ENCODE measurements around the gene SLC22A8. TPM values are rescaled to one million over a fixed set of nuclear protein-coding genes. Genes with fewer than 3 reads are reported as not detected.

The SLC22A8 gene
- total and polyA plus RNA-seq, 2 of the 4 experiments (the other 2 are of a cell fraction) = not detected

DNA sequence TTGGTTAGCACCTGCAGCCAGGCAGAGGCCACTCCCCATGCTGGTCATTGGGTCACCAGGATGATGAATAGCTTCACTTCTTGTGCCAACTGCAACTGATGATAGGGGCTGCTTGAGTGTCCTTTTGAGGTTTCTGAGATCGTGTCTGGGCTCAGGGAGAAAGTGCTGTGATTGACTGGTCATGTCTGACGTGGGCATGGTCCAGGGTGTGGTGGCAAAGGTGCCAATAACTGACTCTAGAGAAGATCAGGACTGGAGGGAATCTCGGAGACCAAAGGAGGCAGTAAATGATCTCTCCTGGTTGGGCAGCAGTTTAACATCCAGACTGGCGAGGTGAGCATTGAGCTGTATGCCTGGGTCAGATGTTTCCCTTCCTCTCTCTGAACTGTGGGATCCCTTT is 20.9 kb downstream of the SLC22A8 start:
- H2BK5ac ChIP-seq (ENCODE audit: low read depth, low read length, poor library complexity, severe bottlenecking) = no peak overlapping the region
- no peak overlapping the region for H2BK120ac ChIP-seq (ENCODE audit: low read depth, low read length)
- ChIA-PET POLR2A (ENCODE audit: unreplicated experiment) (no interaction called here), CTCF (no interaction called here)
- no peak overlapping the region for H3K14ac ChIP-seq (replicated peaks; ENCODE audit: low read depth, low read length)
- no peaks in the 10 kb centered on the region for H3K9me1 ChIP-seq (ENCODE audit: insufficient read depth, low read length)
- no peak overlapping the region for H3K9ac ChIP-seq (ENCODE audit: low read depth, low read length)
- H4K8ac ChIP-seq (ENCODE audit: low read depth in 2 of 2, low read length in 2 of 2) = no peak overlapping the region
- no peak overlapping the region for H3K27ac ChIP-seq (ENCODE audit: insufficient read depth, low read length)
- TF ChIP-seq RAD21 (IDR thresholded peaks at IDR 0.05; ENCODE audit: low read length) (no peak), SMC3 (IDR thresholded peaks at IDR 0.05; ENCODE audit: low read depth, low read length) (no peak), MAZ (IDR thresholded peaks at IDR 0.05; ENCODE audit: borderline replicate concordance, low read depth, low read length) (no peak), MAFK (IDR thresholded peaks at IDR 0.05; ENCODE audit: low read depth, low read length) (no peak), POLR2A (IDR thresholded peaks at IDR 0.05; ENCODE audit: low read depth, low read length) (no peak), CEBPB (IDR thresholded peaks at IDR 0.05; ENCODE audit: low read depth, low read length) (no peak), RFX5 (IDR thresholded peaks at IDR 0.05; ENCODE audit: low read depth, low read length) (no peak), CHD1 (IDR thresholded peaks at IDR 0.05; ENCODE audit: low read depth, low read length) (no peak)
- TF ChIP-seq, protein P1, sequence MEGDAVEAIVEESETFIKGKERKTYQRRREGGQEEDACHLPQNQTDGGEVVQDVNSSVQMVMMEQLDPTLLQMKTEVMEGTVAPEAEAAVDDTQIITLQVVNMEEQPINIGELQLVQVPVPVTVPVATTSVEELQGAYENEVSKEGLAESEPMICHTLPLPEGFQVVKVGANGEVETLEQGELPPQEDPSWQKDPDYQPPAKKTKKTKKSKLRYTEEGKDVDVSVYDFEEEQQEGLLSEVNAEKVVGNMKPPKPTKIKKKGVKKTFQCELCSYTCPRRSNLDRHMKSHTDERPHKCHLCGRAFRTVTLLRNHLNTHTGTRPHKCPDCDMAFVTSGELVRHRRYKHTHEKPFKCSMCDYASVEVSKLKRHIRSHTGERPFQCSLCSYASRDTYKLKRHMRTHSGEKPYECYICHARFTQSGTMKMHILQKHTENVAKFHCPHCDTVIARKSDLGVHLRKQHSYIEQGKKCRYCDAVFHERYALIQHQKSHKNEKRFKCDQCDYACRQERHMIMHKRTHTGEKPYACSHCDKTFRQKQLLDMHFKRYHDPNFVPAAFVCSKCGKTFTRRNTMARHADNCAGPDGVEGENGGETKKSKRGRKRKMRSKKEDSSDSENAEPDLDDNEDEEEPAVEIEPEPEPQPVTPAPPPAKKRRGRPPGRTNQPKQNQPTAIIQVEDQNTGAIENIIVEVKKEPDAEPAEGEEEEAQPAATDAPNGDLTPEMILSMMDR (conservative IDR thresholded peaks at IDR 0.05; ENCODE audit: low read depth, low read length) = no peak
- H3K4me1 ChIP-seq (ENCODE audit: control insufficient read depth, insufficient read depth, low read length) = no peaks in the 10 kb centered on the region
- ATAC-seq (ENCODE audit: low read depth) (no peak), DNase-seq (no peak)
- no peak overlapping the region for H3K23ac ChIP-seq (ENCODE audit: low read depth, low read length)
- H4K91ac ChIP-seq (ENCODE audit: insufficient read depth, low read depth, low read length) = no peak overlapping the region
- no peaks in the 10 kb centered on the region for H3K36me3 ChIP-seq (ENCODE audit: control insufficient read depth, insufficient read depth, low read length)
- H3K4me2 ChIP-seq (ENCODE audit: low read depth, low read length) = no peak overlapping the region
- BruUV-seq (replicated peaks) = no TSS peak
- in situ Hi-C loops (cut with MboI; ENCODE audit: low sequenced_read_pairs) (no loop called here), dilution Hi-C loops (cut with HindIII; ENCODE audit: low sequenced_read_pairs, unreplicated experiment) (no loop called here), intact Hi-C loops (cut with micrococcal nuclease) (no loop called here)
- H3K56ac ChIP-seq (ENCODE audit: extremely low read depth, insufficient read depth, low read length) = no peak overlapping the region
- 18% methylated on average over 3 of the region's 4 CpGs; no CpG with 5 or more reads in 1 of the 2 experiments for WGBS, 2 experiments (ENCODE audit: extremely low coverage in 2 of 2, insufficient read length in 1 of 2)
- H3K79me1 ChIP-seq (ENCODE audit: low read depth in 1 of 2, low read length in 2 of 2) = no peaks in the 10 kb centered on the region
- H2BK15ac ChIP-seq (ENCODE audit: low read depth, low read length) = no peak overlapping the region
- H3K27me3 ChIP-seq (ENCODE audit: control insufficient read depth, insufficient read depth, low read length) = peaks cover 6% of the 10 kb centered on the region; the same call in 1 of the 2 replicates
- no peak overlapping the region for H3K18ac ChIP-seq (ENCODE audit: low read depth, low read length)
- H4K20me1 ChIP-seq (ENCODE audit: insufficient read depth, low read length) = no peaks in the 10 kb centered on the region
- no peak overlapping the region for H3K4me3 ChIP-seq (ENCODE audit: insufficient read depth, low read depth, low read length)
- H3K4ac ChIP-seq (ENCODE audit: low read depth, low read length) = no peak overlapping the region
- H2AK9ac ChIP-seq (replicated peaks; ENCODE audit: low read depth, low read length, poor library complexity) = no peak overlapping the region
- no peak overlapping the region for H2BK20ac ChIP-seq (ENCODE audit: low read depth, low read length)
- H3K9me3 ChIP-seq (ENCODE audit: control insufficient read depth, insufficient read depth, low read length) = no peaks in the 10 kb centered on the region
- H4K5ac ChIP-seq (ENCODE audit: low read depth, low read length) = no peak overlapping the region
- H2AFZ ChIP-seq (replicated peaks; ENCODE audit: low read length, poor library complexity) = no peak overlapping the region
- no peak overlapping the region for H2AK5ac ChIP-seq (ENCODE audit: low read depth, low read length)

All from IMR-90 (cell line).